Hepatocyte (in vitro differentiated cells): Measurements from ENCODE around the gene NTF4. TPM values are rescaled to one million over a fixed set of nuclear protein-coding genes. Genes with fewer than 3 reads are reported as not detected.
A peak's percentile ranks its signal among the peaks of the same experiment; 100 is the strongest.

Source experiments
- DNase-seq: peaks from one replicate; pipeline ENCODE4 v3.0.0-alpha.2; 2016; ENCODE audit warnings: low spot score
- H2AFZ ChIP-seq: fragments of 200-600 bp; sonication (generic); 2 replicates; pipeline ENCODE4 v1.6.0; 2016; ENCODE audit warnings: antibody characterized with exemption, mild to moderate bottlenecking
- H3K27ac ChIP-seq: fragments of 200-600 bp; sonication (generic); 2 replicates; pipeline ENCODE4 v1.5.1; 2016; ENCODE audit warnings: mild to moderate bottlenecking
- H3K27me3 ChIP-seq: fragments of 200-600 bp; sonication (generic); 2 replicates; pipeline ENCODE4 v1.6.1; 2016
- H3K36me3 ChIP-seq: fragments of 200-600 bp; sonication (generic); replicated peaks from 2 replicates; pipeline ENCODE4 v1.5.1; 2016; ENCODE audit warnings: low read depth; ENCODE audit not compliant: insufficient read depth
- H3K4me1 ChIP-seq: fragments of 200-600 bp; sonication (generic); 2 replicates; pipeline ENCODE4 v1.5.1; 2016; ENCODE audit warnings: mild to moderate bottlenecking, moderate library complexity; ENCODE audit not compliant: insufficient read depth
- H3K4me2 ChIP-seq: fragments of 200-600 bp; sonication (generic); 2 replicates; pipeline ENCODE4 v1.6.0; 2016
- H3K4me3 ChIP-seq: fragments of 200-600 bp; sonication (generic); 2 replicates; pipeline ENCODE4 v1.5.1; 2016; ENCODE audit warnings: mild to moderate bottlenecking
- H3K79me2 ChIP-seq: fragments of 200-600 bp; sonication (generic); 2 replicates; pipeline ENCODE4 v1.6.0; 2017; ENCODE audit warnings: mild to moderate bottlenecking
- H3K9me2 ChIP-seq: fragments of 200-600 bp; sonication (generic); replicated peaks from 2 replicates; pipeline ENCODE4 v1.6.0; 2017; ENCODE audit warnings: mild to moderate bottlenecking; ENCODE audit not compliant: insufficient read depth
- H3K9me3 ChIP-seq: fragments of 200-600 bp; sonication (generic); 2 replicates; pipeline ENCODE4 v1.5.1; 2016; ENCODE audit warnings: low read depth, mild to moderate bottlenecking
- H4K20me1 ChIP-seq: fragments of 200-600 bp; sonication (generic); 2 replicates; pipeline ENCODE4 v1.6.0; 2016; ENCODE audit warnings: mild to moderate bottlenecking; ENCODE audit not compliant: insufficient read depth, poor library complexity, severe bottlenecking
- CTCF ChIP-seq: fragments of 200-600 bp; sonication (generic); IDR thresholded peaks from 2 replicates; pipeline ENCODE4 v1.5.1; 2016; ENCODE audit warnings: antibody characterized with exemption, mild to moderate bottlenecking; ENCODE audit not compliant: poor library complexity
- EZH2 ChIP-seq: fragments of 200-600 bp; sonication (generic); IDR thresholded peaks from 2 replicates; pipeline ENCODE4 v1.6.1; 2016; ENCODE audit warnings: antibody characterized with exemption, mild to moderate bottlenecking, borderline replicate concordance
- EZH2phosphoT487 ChIP-seq: fragments of 200-600 bp; sonication (generic); IDR thresholded peaks from one replicate; pipeline ENCODE4 v1.6.1; 2018; ENCODE audit warnings: antibody characterized with exemption, mild to moderate bottlenecking, low read depth, moderate library complexity; ENCODE audit not compliant: unreplicated experiment, severe bottlenecking
- WGBS: methylation state at CpG from one replicate; pipeline ENCODE4 v1.1.6; 2016; ENCODE audit warnings: low lambda C conversion rate; ENCODE audit errors: missing lambda C conversion rate; 5-methylcytosine and 5-hydroxymethylcytosine counted together
- polyA plus RNA-seq: library from polyadenylated mRNA; unstranded; fragments of >200 nt; fragmentation: Nextera tagmentation; extraction: Ambion mirVana; gene quantifications from 2 replicates; pipeline ENCODE4 v1.2.1, GENCODE V29; 2016
- total RNA-seq: library from RNA; depleted of rRNA; stranded (reverse); fragments of >200 nt; gene quantifications from 2 replicates; pipeline ENCODE4 v1.2.3, GENCODE V29; 2014

Gene NTF4
- total and polyA plus RNA-seq, 2 experiments from 2014 or later, result 2.9 to 6.9 TPM

GRCh38 chr19:49086296-49086695 lies 21.7 kb upstream of the NTF4 start:
- DNase-seq, result no peak
- peak overlapping the region; percentile 86 for H3K4me3 ChIP-seq
- no peaks in the 10 kb centered on the region for H3K36me3 ChIP-seq
- H3K27me3 ChIP-seq, result no peaks in the 10 kb centered on the region
- H3K79me2 ChIP-seq, result peaks cover 58% of the 10 kb centered on the region
- peaks cover 49% of the 10 kb centered on the region for H4K20me1 ChIP-seq
- no peak for TF ChIP-seq EZH2
- no peak for TF ChIP-seq CTCF
- TF ChIP-seq EZH2phosphoT487, result no peak
- WGBS, result 68% methylated on average over 11 of the region's 11 CpGs
- H2AFZ ChIP-seq, result no peak overlapping the region
- peak overlapping the region; percentile 92 for H3K4me2 ChIP-seq
- no peak overlapping the region for H3K27ac ChIP-seq
- no peaks in the 10 kb centered on the region for H3K9me2 ChIP-seq
- H3K9me3 ChIP-seq, result no peaks in the 10 kb centered on the region
- H3K4me1 ChIP-seq, result peaks cover 18% of the 10 kb centered on the region

GRCh38 chr19:49085868-49086232 lies 21.2 kb upstream of the NTF4 start:
- Histone ChIP-seq H3K79me2 (peaks cover 54% of the 10 kb centered on the region), H2AFZ (peak overlapping the region; percentile 79), H3K4me3 (peak overlapping the region; percentile 86), H3K9me2 (no peaks in the 10 kb centered on the region), H3K4me1 (peaks cover 18% of the 10 kb centered on the region), H3K27me3 (no peaks in the 10 kb centered on the region), H3K27ac (peak overlapping the region; percentile 95), H3K36me3 (no peaks in the 10 kb centered on the region), H3K9me3 (no peaks in the 10 kb centered on the region), H3K4me2 (peak overlapping the region; percentile 92), H4K20me1 (peaks cover 49% of the 10 kb centered on the region)
- no peak for DNase-seq
- 3% methylated on average over 14 of the region's 14 CpGs for WGBS
- TF ChIP-seq EZH2phosphoT487, result no peak
- no peak for TF ChIP-seq CTCF
- TF ChIP-seq EZH2, result no peak

GRCh38 chr19:49085020-49085867 lies 20.6 kb upstream of the NTF4 start, which contains the start of gene SNRNP70:
Gene SNRNP70, plus strand, starts transcription at chr19:49085451. Its CDS starts 964 bp downstream, at chr19:49086415.
- H3K79me2 ChIP-seq, result peaks cover 48% of the 10 kb centered on the region
- H3K4me2 ChIP-seq, result peak within 1 kb of the TSS; percentile 92
- H3K4me1 ChIP-seq, result peaks cover 18% of the 10 kb centered on the region
- no peak for TF ChIP-seq CTCF
- H4K20me1 ChIP-seq, result peaks cover 45% of the 10 kb centered on the region
- H3K36me3 ChIP-seq, result no peaks in the 10 kb centered on the region
- peak within 1 kb of the TSS; percentile 86 for H3K4me3 ChIP-seq
- peak; percentile 100 for DNase-seq
- H3K9me2 ChIP-seq, result no peaks in the 10 kb centered on the region
- under 1% methylated on average over 67 of the region's 89 CpGs for WGBS
- peak within 1 kb of the TSS; percentile 91 for H2AFZ ChIP-seq
- H3K27ac ChIP-seq, result peak within 1 kb of the TSS; percentile 95
- H3K9me3 ChIP-seq, result no peaks in the 10 kb centered on the region
- H3K27me3 ChIP-seq, result no peaks in the 10 kb centered on the region
